Measurements from ENCODE around the gene SASS6. TPM values are rescaled to one million over a fixed set of nuclear protein-coding genes. Genes with fewer than 3 reads are reported as not detected.

SASS6 gene
- total RNA-seq, 2 donors from 2014 or later: 8.8 to 15.3 TPM

DNA sequence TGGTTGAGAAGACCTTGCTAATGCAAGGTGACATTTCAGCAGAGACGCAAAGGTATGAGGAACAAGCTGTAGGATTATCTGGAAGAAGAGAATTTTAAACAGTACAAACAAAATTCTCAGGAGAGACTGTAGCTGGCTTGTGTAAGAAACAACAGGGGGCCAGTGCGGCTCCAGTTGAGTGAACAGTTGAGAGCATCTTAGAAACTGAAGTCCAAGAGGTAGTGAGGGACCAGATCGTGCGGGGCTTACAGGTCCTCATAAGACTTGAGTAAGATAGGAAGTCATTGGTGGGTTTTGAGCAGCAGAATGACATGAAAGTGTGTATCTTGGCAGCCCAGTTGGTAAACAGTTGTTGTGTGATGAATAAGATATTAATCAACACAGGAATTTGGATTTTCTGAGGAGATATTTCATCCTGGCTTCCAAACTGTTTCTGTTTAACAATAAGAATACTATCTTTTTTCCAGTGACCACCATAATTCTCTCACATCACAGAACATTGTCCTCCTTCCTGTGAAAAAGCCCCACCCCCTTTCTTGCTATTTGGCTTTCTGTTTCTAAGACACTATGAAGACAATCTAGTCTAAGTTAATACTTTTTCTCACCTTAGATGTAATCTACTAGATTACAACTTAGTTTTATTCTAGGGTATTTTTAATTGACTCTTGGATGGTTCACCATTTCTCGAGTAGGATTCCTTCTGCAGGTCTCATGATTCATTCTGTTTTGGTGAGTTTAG, 62.4 kb downstream of the SASS6 start:
- Mint-ChIP-seq H3K36me3 (ENCODE audit: low read depth) (peaks cover 78% of the 10 kb centered on the region), H3K27me3 (ENCODE audit: insufficient read depth) (no peaks in the 10 kb centered on the region), H3K4me3 (no peak overlapping the region), H3K4me1 (peaks cover 2% of the 10 kb centered on the region), H3K27ac (no peak overlapping the region), H3K9me3 (no peaks in the 10 kb centered on the region)
- no peaks in the 10 kb centered on the region for H3K27me3 ChIP-seq (ENCODE audit: control insufficient read depth, insufficient read depth, low read length, poor library complexity, severe bottlenecking)
- no peak overlapping the region for H3K27ac ChIP-seq (ENCODE audit: low read depth, low read length)
- 98 to 100% methylated on average over 4 to 5 of the region's 5 CpGs for WGBS, 2 experiments (ENCODE audit: insufficient coverage in 1 of 2, insufficient read length in 1 of 2)
- H3K4me3 ChIP-seq (ENCODE audit: low read length): no peak overlapping the region
- no peak for DNase-seq
- no peak overlapping the region for H3K9ac ChIP-seq (ENCODE audit: extremely low read depth, low read length, poor library complexity, severe bottlenecking)
- no peaks in the 10 kb centered on the region for H3K4me1 ChIP-seq (ENCODE audit: control insufficient read depth, insufficient read depth, low read length)
- H3K9me3 ChIP-seq (ENCODE audit: control insufficient read depth, low read length): no peaks in the 10 kb centered on the region
- peaks cover 96% of the 10 kb centered on the region for H3K36me3 ChIP-seq (ENCODE audit: control insufficient read depth, insufficient read depth, low read length)
- TF ChIP-seq, protein P1, sequence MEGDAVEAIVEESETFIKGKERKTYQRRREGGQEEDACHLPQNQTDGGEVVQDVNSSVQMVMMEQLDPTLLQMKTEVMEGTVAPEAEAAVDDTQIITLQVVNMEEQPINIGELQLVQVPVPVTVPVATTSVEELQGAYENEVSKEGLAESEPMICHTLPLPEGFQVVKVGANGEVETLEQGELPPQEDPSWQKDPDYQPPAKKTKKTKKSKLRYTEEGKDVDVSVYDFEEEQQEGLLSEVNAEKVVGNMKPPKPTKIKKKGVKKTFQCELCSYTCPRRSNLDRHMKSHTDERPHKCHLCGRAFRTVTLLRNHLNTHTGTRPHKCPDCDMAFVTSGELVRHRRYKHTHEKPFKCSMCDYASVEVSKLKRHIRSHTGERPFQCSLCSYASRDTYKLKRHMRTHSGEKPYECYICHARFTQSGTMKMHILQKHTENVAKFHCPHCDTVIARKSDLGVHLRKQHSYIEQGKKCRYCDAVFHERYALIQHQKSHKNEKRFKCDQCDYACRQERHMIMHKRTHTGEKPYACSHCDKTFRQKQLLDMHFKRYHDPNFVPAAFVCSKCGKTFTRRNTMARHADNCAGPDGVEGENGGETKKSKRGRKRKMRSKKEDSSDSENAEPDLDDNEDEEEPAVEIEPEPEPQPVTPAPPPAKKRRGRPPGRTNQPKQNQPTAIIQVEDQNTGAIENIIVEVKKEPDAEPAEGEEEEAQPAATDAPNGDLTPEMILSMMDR (conservative IDR thresholded peaks at IDR 0.05): no peak

DNA sequence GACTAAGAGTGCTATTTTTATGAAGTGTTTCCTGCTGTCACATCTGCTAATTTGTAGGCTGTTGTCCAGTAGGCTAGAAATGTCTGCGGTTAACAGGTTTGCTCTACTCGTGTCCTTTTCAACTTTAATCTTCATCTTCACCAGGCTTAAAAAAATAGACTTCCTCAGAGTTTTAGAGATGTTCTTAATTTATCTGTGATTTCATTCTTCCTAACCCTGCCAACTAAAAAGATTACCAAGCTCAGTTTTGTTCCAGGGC, 66.8 kb downstream of the SASS6 start:
- peaks cover 79% of the 10 kb centered on the region for H3K36me3 Mint-ChIP-seq (ENCODE audit: low read depth)
- WGBS, 2 experiments (ENCODE audit: insufficient coverage in 1 of 2, insufficient read length in 1 of 2): 89% methylated on average over 2 of the region's 2 CpGs; no CpG with 5 or more reads in 1 of the 2 experiments

DNA sequence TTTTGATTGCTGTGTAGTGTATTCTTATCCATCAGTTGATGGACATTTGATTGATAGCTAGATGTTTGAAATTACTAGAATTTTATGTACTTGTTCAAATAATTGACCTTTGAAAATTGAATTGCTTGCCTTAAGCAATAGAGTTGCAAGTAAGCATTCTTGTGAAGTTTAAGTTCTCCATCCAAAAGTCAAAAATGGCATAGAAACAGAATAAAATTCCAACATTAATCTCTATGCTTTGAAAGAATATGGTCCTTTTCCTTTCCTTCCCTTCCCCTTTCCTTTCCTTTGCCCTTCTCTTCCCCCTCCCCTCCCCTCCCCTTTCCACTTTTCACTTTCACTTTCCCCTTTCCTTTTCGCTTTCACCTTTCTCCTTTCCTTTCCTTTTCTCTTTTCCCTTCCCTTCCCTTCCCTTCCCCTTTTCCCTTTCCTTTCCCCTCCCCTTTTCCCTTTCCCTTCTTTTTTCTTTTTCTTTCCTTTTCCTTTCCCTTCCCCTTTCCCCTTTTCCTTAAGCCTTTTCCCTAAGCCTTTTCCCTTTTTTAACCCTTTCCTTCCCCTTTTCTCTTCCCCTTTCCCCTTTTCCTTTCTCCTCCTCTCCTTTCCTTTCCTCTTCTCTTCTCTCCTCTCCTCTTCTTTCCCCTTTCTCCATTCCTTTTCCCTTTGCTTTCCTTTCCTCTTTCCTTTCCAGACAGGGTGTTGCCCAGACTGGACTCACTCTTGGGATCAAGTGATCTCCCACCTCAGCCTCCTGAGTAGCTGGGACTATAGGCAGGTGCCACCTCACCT, 67.4 kb downstream of the SASS6 start:
- TF ChIP-seq, protein P1 (conservative IDR thresholded peaks at IDR 0.05): no peak
- Histone ChIP-seq H3K36me3 (ENCODE audit: control insufficient read depth, insufficient read depth, low read length) (peaks cover 90% of the 10 kb centered on the region), H3K9ac (ENCODE audit: extremely low read depth, low read length, poor library complexity, severe bottlenecking) (no peak overlapping the region), H3K27ac (ENCODE audit: low read depth, low read length) (no peak overlapping the region), H3K27me3 (ENCODE audit: control insufficient read depth, insufficient read depth, low read length, poor library complexity, severe bottlenecking) (no peaks in the 10 kb centered on the region), H3K4me3 (ENCODE audit: low read length) (no peak overlapping the region), H3K4me1 (ENCODE audit: control insufficient read depth, insufficient read depth, low read length) (no peaks in the 10 kb centered on the region), H3K9me3 (ENCODE audit: control insufficient read depth, low read length) (no peaks in the 10 kb centered on the region)
- Mint-ChIP-seq H3K9me3 (no peaks in the 10 kb centered on the region), H3K36me3 (ENCODE audit: low read depth) (peaks cover 74% of the 10 kb centered on the region), H3K27me3 (ENCODE audit: insufficient read depth) (no peaks in the 10 kb centered on the region), H3K4me3 (no peak overlapping the region), H3K4me1 (no peaks in the 10 kb centered on the region), H3K27ac (no peak overlapping the region)
- no peak for DNase-seq
- 91 to 100% methylated on average over 1 of the region's 1 CpG for WGBS, 2 experiments (ENCODE audit: insufficient coverage in 1 of 2, insufficient read length in 1 of 2)

More for the DNA sequence above, 66.8 kb downstream of the SASS6 start:
- no peak for DNase-seq
- H3K4me1 Mint-ChIP-seq: no peaks in the 10 kb centered on the region
- no peaks in the 10 kb centered on the region for H3K27me3 ChIP-seq (ENCODE audit: control insufficient read depth, insufficient read depth, low read length, poor library complexity, severe bottlenecking)
- no peaks in the 10 kb centered on the region for H3K4me1 ChIP-seq (ENCODE audit: control insufficient read depth, insufficient read depth, low read length)
- no peak overlapping the region for H3K4me3 ChIP-seq (ENCODE audit: low read length)
- H3K27ac ChIP-seq (ENCODE audit: low read depth, low read length): no peak overlapping the region
- peaks cover 90% of the 10 kb centered on the region for H3K36me3 ChIP-seq (ENCODE audit: control insufficient read depth, insufficient read depth, low read length)
- no peaks in the 10 kb centered on the region for H3K27me3 Mint-ChIP-seq (ENCODE audit: insufficient read depth)
- H3K9ac ChIP-seq (ENCODE audit: extremely low read depth, low read length, poor library complexity, severe bottlenecking): no peak overlapping the region
- TF ChIP-seq, protein P1 (conservative IDR thresholded peaks at IDR 0.05): no peak
- no peaks in the 10 kb centered on the region for H3K9me3 Mint-ChIP-seq
- H3K9me3 ChIP-seq (ENCODE audit: control insufficient read depth, low read length): no peaks in the 10 kb centered on the region
- no peak overlapping the region for H3K27ac Mint-ChIP-seq
- H3K4me3 Mint-ChIP-seq: no peak overlapping the region

All from endodermal cell (in vitro differentiated cells).